B cell (primary cell): ENCODE results near the gene STX7. TPM values are rescaled to one million over a fixed set of nuclear protein-coding genes. Genes with fewer than 3 reads are reported as not detected.
"Not testable (repeated sequence)": the region's sequence is repeated elsewhere in the genome, so short reads cannot be mapped to it uniquely, and the experiment has no call there.

Experiments
- ATAC-seq: fragments of 200-7000 bp; cut with Tn5 transposase; one replicate; pipeline ENCODE4 v1.10.0; 2021; ENCODE audit warnings: low read depth, mild to moderate bottlenecking, moderate number of reproducible peaks, moderate library complexity
- CTCF ChIA-PET: fragments of 350-600 bp; sonication (Branson Sonifier 250); formaldehyde crosslinking; loops from one replicate; lab custom pipeline; 2021; ENCODE audit warnings: antibody characterized with exemption, inconsistent platforms; lab: Charles Lee
- POLR2A ChIA-PET: fragments of 350-600 bp; sonication (Branson Sonifier 250); formaldehyde crosslinking; loops from one replicate; lab custom pipeline; 2021; ENCODE audit warnings: antibody characterized with exemption; lab: Charles Lee
- DNase-seq: peaks from one replicate; pipeline ENCODE4 v3.0.0; 2013
- H2AFZ ChIP-seq: 2 replicates; pipeline ENCODE4 v1.6.1; 2012; ENCODE audit warnings: mild to moderate bottlenecking, low read depth, low read length; ENCODE audit not compliant: insufficient read depth, poor library complexity, severe bottlenecking
- H3K27ac ChIP-seq, 2 donors: 1 replicate in 1 of 2; 2 replicates in 1 of 2; pipeline ENCODE4 v1.5.1; 2012 to 2013; ENCODE audit warnings: low read length in 2 of 2, mild to moderate bottlenecking in 2 of 2, moderate library complexity in 1 of 2
- H3K27me3 ChIP-seq, 4 experiments: fragments of 200-600 bp in 1 of 4; sonication (generic) in 1 of 4; replicated peaks in 1 of 4; 1 replicate in 2 of 4; 2 replicates in 2 of 4; pipeline versions ENCODE4 v1.6.1 to v1.7.0; 2013 to 2016; ENCODE audit warnings: low read length in 3 of 4, mild to moderate bottlenecking in 2 of 4, mixed read lengths in 1 of 4, moderate library complexity in 1 of 4; ENCODE audit not compliant: insufficient read depth in 4 of 4, control insufficient read depth in 3 of 4; ENCODE audit errors: control extremely low read depth in 1 of 4
- H3K36me3 ChIP-seq, 2 experiments: replicated peaks in 1 of 2; 1 replicate in 1 of 2; 2 replicates in 1 of 2; pipeline versions ENCODE4 v1.6.1 to v1.7.1; 2013; ENCODE audit warnings: low read length in 1 of 2; ENCODE audit not compliant: insufficient read depth in 2 of 2, control insufficient read depth in 1 of 2; ENCODE audit errors: control extremely low read depth in 1 of 2, extremely low read depth in 1 of 2
- H3K4me1 ChIP-seq, 2 donors: fragments of 200-600 bp in 1 of 2; sonication (generic) in 1 of 2; 1 replicate in 1 of 2; 2 replicates in 1 of 2; pipeline versions ENCODE4 v1.5.1 to v1.6.1; 2013 to 2017; ENCODE audit warnings: low read length in 2 of 2; ENCODE audit not compliant: control insufficient read depth in 2 of 2, insufficient read depth in 2 of 2
- H3K4me2 ChIP-seq: replicated peaks from 2 replicates; pipeline ENCODE3; 2012; ENCODE audit warnings: mild to moderate bottlenecking, low read depth, low read length; ENCODE audit not compliant: poor library complexity, severe bottlenecking
- H3K4me3 ChIP-seq, 5 experiments: fragments of 200-600 bp in 1 of 5; sonication (generic) in 1 of 5; 1 replicate in 3 of 5; 2 replicates in 2 of 5; pipeline versions ENCODE4 v1.5.1 to v1.7.0; 2011 to 2016; ENCODE audit warnings: low read length in 4 of 5, mild to moderate bottlenecking in 4 of 5, low read depth in 2 of 5, control low read depth in 1 of 5, moderate library complexity in 1 of 5; ENCODE audit not compliant: insufficient read depth in 1 of 5; ENCODE audit errors: control extremely low read depth in 1 of 5, extremely low read depth in 1 of 5
- H3K79me2 ChIP-seq: fragments of 200-600 bp; sonication (generic); one replicate; pipeline ENCODE4 v1.6.0; 2016; ENCODE audit warnings: low read length; ENCODE audit not compliant: control insufficient read depth, insufficient read depth
- H3K9ac ChIP-seq: fragments of 200-600 bp; sonication (generic); 2 replicates; pipeline ENCODE4 v1.6.1; 2017; ENCODE audit warnings: mild to moderate bottlenecking, low read length, moderate library complexity
- H3K9me3 ChIP-seq, 3 donors: one replicate each; pipeline versions ENCODE4 v1.6.1 to v1.7.1; 2013; ENCODE audit warnings: low read length in 2 of 3; ENCODE audit not compliant: control insufficient read depth in 2 of 3, insufficient read depth in 1 of 3; ENCODE audit errors: control extremely low read depth in 1 of 3
- H4K20me1 ChIP-seq: 2 replicates; pipeline ENCODE4 v1.6.0; 2012; ENCODE audit warnings: mild to moderate bottlenecking, low read length; ENCODE audit not compliant: insufficient read depth, control insufficient read depth, poor library complexity, severe bottlenecking
- H3K27ac Mint-ChIP-seq: one replicate; pipeline ENCODE4 v1.8.0; 2021; ENCODE audit warnings: mixed read lengths
- H3K27me3 Mint-ChIP-seq: one replicate; pipeline ENCODE4 v1.8.0; 2021; ENCODE audit warnings: mixed read lengths
- H3K4me1 Mint-ChIP-seq: one replicate; pipeline ENCODE4 v1.8.0; 2021; ENCODE audit warnings: mixed read lengths
- H3K4me3 Mint-ChIP-seq: one replicate; pipeline ENCODE4 v1.8.0; 2021; ENCODE audit warnings: mixed read lengths
- H3K9me3 Mint-ChIP-seq: one replicate; pipeline ENCODE4 v1.8.0; 2022; ENCODE audit warnings: mixed read lengths; ENCODE audit not compliant: insufficient read depth
- CTCF ChIP-seq: fragments of 200-600 bp; IDR thresholded peaks from one replicate; pipeline ENCODE4 v1.8.0; 2022; ENCODE audit warnings: antibody characterized with exemption, mild to moderate bottlenecking
- EZH2 ChIP-seq: IDR thresholded peaks from 2 replicates; pipeline ENCODE4 v1.6.1; 2012; ENCODE audit warnings: borderline replicate concordance, low read depth, mild to moderate bottlenecking, moderate library complexity, low read length; ENCODE audit not compliant: insufficient read depth, poor library complexity, severe bottlenecking
- WGBS: methylation state at CpG from one replicate; pipeline ENCODE4 v1.1.5; 2013; ENCODE audit warnings: missing lambda C conversion rate; ENCODE audit not compliant: insufficient coverage; 5-methylcytosine and 5-hydroxymethylcytosine counted together
- intact Hi-C: fragments of 100-400 bp; cut with micrococcal nuclease; formaldehyde crosslinking; loops from one replicate; pipeline ENCODE4 v1.10.0; 2022
- polyA minus RNA-seq: library from RNA; depleted of rRNA, polyadenylated mRNA; stranded (reverse); fragments of >200 nt; gene quantifications from 2 replicates; pipeline ENCODE4 v1.2.3, GENCODE V29; 2012
- polyA plus RNA-seq: library from polyadenylated mRNA; depleted of rRNA; stranded (reverse); fragments of >200 nt; gene quantifications from 2 replicates; pipeline ENCODE4 v1.2.3, GENCODE V29; 2012
- total RNA-seq, 2 donors: library from RNA; stranded (reverse); fragments of 120-200 nt in 1 of 2; gene quantifications; 1 replicate in 1 of 2; 2 replicates in 1 of 2; pipeline versions ENCODE4 v1.2.3 to v1.2.4, GENCODE V29; 2013 to 2022

STX7 gene
- total RNA-seq (221 and 227 TPM in 2 replicates), polyA plus RNA-seq (70.9 and 78.5 TPM in 2 replicates), polyA minus RNA-seq (57.9 and 59.6 TPM in 2 replicates)
- 235 TPM for total RNA-seq (2013)

- ATAC-seq: peak; percentile 79
Observed at GRCh38 chr6:132512638-132513632, at the start of gene STX7. Gene STX7, minus strand, starts transcription at chr6:132513116. Its CDS starts 9,586 bp downstream, at chr6:132503530.

GRCh38 chr6:132560087-132560486 is 47.2 kb upstream of the STX7 start:
- H3K36me3 ChIP-seq, H3K4me1 ChIP-seq, DNase-seq, H3K9me3 ChIP-seq, H3K27me3 ChIP-seq, H3K9me3 Mint-ChIP-seq, intact Hi-C loops, H3K79me2 ChIP-seq, ATAC-seq, H3K27ac Mint-ChIP-seq, H2AFZ ChIP-seq, H3K4me3 Mint-ChIP-seq, CTCF ChIA-PET, H3K4me2 ChIP-seq, H3K9ac ChIP-seq, H3K27ac ChIP-seq, POLR2A ChIA-PET, H4K20me1 ChIP-seq, H3K4me3 ChIP-seq, H3K4me1 Mint-ChIP-seq: not testable (repeated sequence)
- WGBS: 80% methylated on average over 1 of the region's 3 CpGs
- peaks cover 47% of the 10 kb centered on the region for H3K27me3 Mint-ChIP-seq

More at GRCh38 chr6:132512638-132513632, at the start of gene STX7:
- Histone ChIP-seq H3K79me2 (peaks cover 65% of the 10 kb centered on the region), H4K20me1 (peaks cover 27% of the 10 kb centered on the region), H3K4me3 (peak within 1 kb of the TSS; percentile 59 to 98 (median 85)), H3K27me3 (no peaks in the 10 kb centered on the region), H2AFZ (peak within 1 kb of the TSS; percentile 45), H3K4me2 (peak within 1 kb of the TSS; percentile 84), H3K4me1 (peaks cover 33 to 36% of the 10 kb centered on the region in 2 donors), H3K9me3 (no peaks in the 10 kb centered on the region), H3K36me3 (peaks cover 8 to 18% of the 10 kb centered on the region in 2 experiments), H3K27ac (peak within 1 kb of the TSS; percentile 90 to 92), H3K9ac (peak within 1 kb of the TSS; percentile 73)
- peak; percentile 94 for DNase-seq
- intact Hi-C loops: loop anchor here (1.0 to 10.0 kb wide), 7 partner anchors 18 to 1448 kb away; partner anchors contain the start of genes EPB41L2, RPS12, SLC18B1 and TBPL1
- ChIA-PET CTCF (interaction anchor here (0.8 to 8.5 kb wide), 13 partner anchors 12 to 310 kb away, joined by 3 to 81 read pairs (median 6); partner anchors contain the start of gene SLC18B1), POLR2A (interaction anchor here (1.0 to 2.7 kb wide), 12 partner anchors 12 to 301 kb away, joined by 3 to 27 read pairs (median 6); partner anchors contain the start of genes RPS12 and SLC18B1)
- Mint-ChIP-seq H3K4me3 (peak within 1 kb of the TSS; percentile 93), H3K9me3 (no peaks in the 10 kb centered on the region), H3K27ac (peak within 1 kb of the TSS; percentile 95), H3K4me1 (peaks cover 56% of the 10 kb centered on the region), H3K27me3 (no peaks in the 10 kb centered on the region)
- TF ChIP-seq EZH2 (no peak), CTCF (peak; percentile 12)
- under 1% methylated on average over 66 of the region's 67 CpGs for whole genome bisulfite sequencing
